MG63 (cell line): Measurements from ENCODE around the gene SAMD13. TPM values are rescaled to one million over a fixed set of nuclear protein-coding genes. Genes with fewer than 3 reads are reported as not detected.

Experiments
- total RNA-seq: library from RNA; depleted of rRNA; stranded (reverse); fragments of >200 nt; shearing (Covaris generic); gene quantifications from 2 replicates; pipeline ENCODE4 v1.2.3, GENCODE V29; 2014; ENCODE audit warnings: low replicate concordance; rRNA removed

Gene SAMD13
- total RNA-seq, 1 experiment from 2014 or later, result 0.40 TPM

Other genes with a start within 250 kb of the SAMD13 start
- gene PRKACB, start 157.4 kb upstream of the SAMD13 start, total RNA-seq, result 6.7 and 8.2 TPM in 2 replicates
- not detected in 2 replicates for gene DNASE2B, start 96.8 kb downstream of the SAMD13 start, total RNA-seq
- gene RPF1, start 177.6 kb downstream of the SAMD13 start, total RNA-seq, result 55.3 and 61.7 TPM in 2 replicates
- not detected in 2 replicates for gene SPATA1, start 204.7 kb downstream of the SAMD13 start, total RNA-seq
- 119 and 120 TPM in 2 replicates for gene GNG5, start 204.9 kb downstream of the SAMD13 start, total RNA-seq